Vagina (tissue), 2 donors: ENCODE results near the gene RAD9A. TPM values are rescaled to one million over a fixed set of nuclear protein-coding genes. Genes with fewer than 3 reads are reported as not detected.
A peak's percentile ranks its signal among the peaks of the same experiment; 100 is the strongest.

Experiments used
- DNase-seq, 2 donors: peaks; one replicate each; pipeline ENCODE4 v3.0.0-alpha.2; 2017; ENCODE audit errors: extremely low spot score in 2 of 2
- H3K27ac ChIP-seq: fragments of 200-600 bp; sonication (generic); one replicate; pipeline ENCODE4 v1.5.1; 2019
- H3K27me3 ChIP-seq: fragments of 200-600 bp; sonication (generic); one replicate; pipeline ENCODE4 v1.5.1; 2019
- H3K36me3 ChIP-seq, 2 donors: fragments of 200-600 bp; sonication (generic); one replicate each; pipeline ENCODE4 v1.5.1; 2017 to 2019
- H3K4me1 ChIP-seq: fragments of 200-600 bp; sonication (generic); one replicate; pipeline ENCODE4 v1.5.1; 2019
- H3K4me3 ChIP-seq, 2 donors: fragments of 200-600 bp; sonication (generic); 1 replicate in 1 of 2; 2 replicates in 1 of 2; pipeline ENCODE4 v1.5.1; 2016 to 2019
- H3K9me3 ChIP-seq: fragments of 200-600 bp; sonication (generic); one replicate; pipeline ENCODE4 v1.5.1; 2019
- CTCF ChIP-seq, 3 experiments: fragments of 450-650 bp in 2 of 3; fragments of 200-600 bp in 1 of 3; sonication (generic) in 1 of 3; IDR thresholded peaks; one replicate each; pipeline ENCODE4 v1.5.1; 2017 to 2019; ENCODE audit warnings: antibody characterized with exemption in 3 of 3, mild to moderate bottlenecking in 2 of 3, moderate library complexity in 2 of 3
- POLR2A ChIP-seq, 2 donors: fragments of 450-650 bp; IDR thresholded peaks; one replicate each; pipeline ENCODE4 v1.6.1; 2017; ENCODE audit warnings: antibody characterized with exemption in 2 of 2, mild to moderate bottlenecking in 2 of 2, moderate library complexity in 2 of 2
- POLR2AphosphoS5 ChIP-seq, 2 donors: sonication (generic); formaldehyde crosslinking; IDR thresholded peaks; one replicate each; pipeline ENCODE4 v1.9.0; 2017; ENCODE audit warnings: antibody characterized with exemption in 2 of 2, mild to moderate bottlenecking in 2 of 2, low read depth in 1 of 2; ENCODE audit not compliant: insufficient read depth in 1 of 2
- intact Hi-C: fragments of 100-400 bp; cut with DNase I; formaldehyde crosslinking; loops from one replicate; pipeline ENCODE4 v1.15.1; 2023
- total RNA-seq: library from RNA; depleted of rRNA; stranded (reverse); fragments of >200 nt; gene quantifications from one replicate; pipeline ENCODE4 v1.2.3, GENCODE V29; 2016

Gene RAD9A
- total RNA-seq, 1 donor from 2014 or later, result 20.6 TPM

DNA sequence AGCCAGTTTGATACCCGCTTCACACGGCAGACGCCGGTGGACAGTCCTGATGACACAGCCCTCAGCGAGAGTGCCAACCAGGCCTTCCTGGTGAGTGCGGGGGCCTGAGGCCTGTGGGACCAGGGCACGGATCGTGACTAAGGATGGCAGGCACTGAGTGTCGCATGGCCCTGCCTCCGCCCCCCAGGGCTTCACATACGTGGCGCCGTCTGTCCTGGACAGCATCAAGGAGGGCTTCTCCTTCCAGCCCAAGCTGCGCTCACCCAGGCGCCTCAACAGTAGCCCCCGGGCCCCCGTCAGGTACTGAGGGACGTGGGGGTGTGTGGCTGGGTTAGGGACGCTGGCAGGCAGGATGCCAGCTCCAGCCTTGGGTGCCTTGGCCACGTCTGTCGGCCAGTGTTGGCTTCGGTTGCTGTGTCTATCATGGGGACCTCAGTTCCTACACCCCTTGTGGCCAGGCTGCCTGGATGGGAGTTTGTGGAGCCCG lies 42.7 kb downstream of the RAD9A start:
- intact Hi-C loops, result no loop called here

DNA sequence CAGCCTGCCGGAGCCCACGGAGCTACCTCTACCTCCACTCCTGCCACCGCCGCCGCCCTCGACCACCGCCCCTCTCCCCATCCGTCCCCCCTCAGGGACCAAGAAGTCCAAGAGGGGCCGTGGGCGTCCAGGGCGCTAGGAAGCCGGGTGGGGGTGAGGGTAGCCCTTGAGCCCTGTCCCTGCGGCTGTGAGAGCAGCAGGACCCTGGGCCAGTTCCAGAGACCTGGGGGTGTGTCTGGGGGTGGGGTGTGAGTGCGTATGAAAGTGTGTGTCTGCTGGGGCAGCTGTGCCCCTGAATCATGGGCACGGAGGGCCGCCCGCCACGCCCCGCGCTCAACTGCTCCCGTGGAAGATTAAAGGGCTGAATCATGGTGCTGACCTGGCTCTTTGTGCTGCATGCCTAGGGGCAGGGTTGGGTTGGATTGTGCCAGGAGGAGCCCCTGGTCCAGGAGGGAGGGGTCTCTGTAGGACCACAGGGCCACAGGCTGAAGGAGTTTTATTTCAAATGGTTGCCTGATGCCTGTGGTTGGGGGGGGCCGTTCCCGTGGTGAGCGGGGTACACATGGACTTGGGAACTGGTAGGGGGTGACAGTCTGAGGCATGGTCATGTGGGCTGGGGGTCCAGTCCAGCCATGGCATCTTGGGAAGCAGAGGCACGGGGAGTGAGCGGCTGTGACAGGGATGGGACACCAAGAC lies 43.4 kb downstream of the RAD9A start:
- no peak overlapping the region for H3K27ac ChIP-seq
- H3K4me1 ChIP-seq, result peaks cover 39% of the 10 kb centered on the region
- H3K27me3 ChIP-seq, result no peaks in the 10 kb centered on the region
- H3K36me3 ChIP-seq, result peaks cover 0 to 52% of the 10 kb centered on the region in 2 donors
- H3K4me3 ChIP-seq, result no peak overlapping the region
- DNase-seq, result no peak
- intact Hi-C loops, result no loop called here
- H3K9me3 ChIP-seq, result no peaks in the 10 kb centered on the region
- TF ChIP-seq CTCF (IDR thresholded peaks at IDR 0.05), result no peak
- TF ChIP-seq POLR2A (IDR thresholded peaks at IDR 0.05), result no peak
- no peak for TF ChIP-seq POLR2AphosphoS5 (IDR thresholded peaks at IDR 0.05; ENCODE audit: insufficient read depth in 1 of 2, low read depth in 1 of 2)

More for the DNA sequence above, 42.7 kb downstream of the RAD9A start:
- Histone ChIP-seq H3K4me3 (no peak overlapping the region), H3K27me3 (no peaks in the 10 kb centered on the region), H3K27ac (no peak overlapping the region), H3K9me3 (no peaks in the 10 kb centered on the region), H3K4me1 (peaks cover 39% of the 10 kb centered on the region), H3K36me3 (peaks cover 0 to 45% of the 10 kb centered on the region in 2 donors)
- DNase-seq, result no peak
- TF ChIP-seq POLR2A (IDR thresholded peaks at IDR 0.05) (no peak), POLR2AphosphoS5 (IDR thresholded peaks at IDR 0.05; ENCODE audit: insufficient read depth in 1 of 2, low read depth in 1 of 2) (no peak), CTCF (IDR thresholded peaks at IDR 0.05) (no peak)

DNA sequence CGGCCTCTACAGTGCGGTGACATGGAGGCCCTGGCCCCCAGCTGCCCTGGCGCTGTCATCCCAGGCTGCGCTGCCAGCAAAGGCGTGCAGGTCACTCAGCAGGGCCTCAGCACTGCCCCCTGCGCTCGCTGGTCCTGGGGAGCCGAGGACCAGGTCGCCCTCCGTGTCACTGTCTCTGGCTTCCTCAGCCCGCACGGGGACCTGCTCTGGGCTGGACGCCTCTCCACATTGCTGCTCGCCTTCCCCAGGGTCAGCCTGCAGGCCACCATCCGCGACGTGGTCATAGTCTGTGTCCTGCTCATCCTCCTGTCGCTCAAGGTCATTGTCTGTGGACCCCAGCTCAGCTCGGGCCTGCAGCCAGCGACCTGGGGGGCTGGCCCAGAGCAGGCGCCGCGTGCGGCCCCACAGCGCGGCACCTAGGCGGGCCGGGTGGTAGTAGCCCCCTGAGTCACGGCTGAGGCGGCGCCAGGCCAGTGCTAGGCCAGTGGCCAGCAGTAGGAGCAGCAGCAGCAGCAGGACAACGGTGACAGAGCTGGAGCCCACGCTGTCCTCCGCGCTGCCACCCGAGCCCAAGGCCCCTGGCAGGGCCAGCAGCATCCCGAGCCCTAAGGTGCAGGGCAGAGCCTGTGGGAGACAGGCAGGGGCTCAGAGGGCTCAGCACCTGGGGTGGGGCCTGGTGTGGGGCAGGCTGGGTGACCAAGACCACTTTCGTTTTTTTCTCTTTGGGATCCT lies 44.1 kb downstream of the RAD9A start:
- DNase-seq, result no peak
- no peaks in the 10 kb centered on the region for H3K9me3 ChIP-seq
- no peaks in the 10 kb centered on the region for H3K27me3 ChIP-seq
- intact Hi-C loops, result no loop called here
- peak overlapping the region in 1 of 2 donors; percentile 32 for H3K4me3 ChIP-seq
- H3K36me3 ChIP-seq, result peaks cover 0 to 59% of the 10 kb centered on the region in 2 donors
- H3K27ac ChIP-seq, result no peak overlapping the region
- no peak for TF ChIP-seq POLR2A (IDR thresholded peaks at IDR 0.05)
- TF ChIP-seq POLR2AphosphoS5 (IDR thresholded peaks at IDR 0.05; ENCODE audit: insufficient read depth in 1 of 2, low read depth in 1 of 2), result no peak
- no peak for TF ChIP-seq CTCF (IDR thresholded peaks at IDR 0.05)
- peaks cover 41% of the 10 kb centered on the region for H3K4me1 ChIP-seq

DNA sequence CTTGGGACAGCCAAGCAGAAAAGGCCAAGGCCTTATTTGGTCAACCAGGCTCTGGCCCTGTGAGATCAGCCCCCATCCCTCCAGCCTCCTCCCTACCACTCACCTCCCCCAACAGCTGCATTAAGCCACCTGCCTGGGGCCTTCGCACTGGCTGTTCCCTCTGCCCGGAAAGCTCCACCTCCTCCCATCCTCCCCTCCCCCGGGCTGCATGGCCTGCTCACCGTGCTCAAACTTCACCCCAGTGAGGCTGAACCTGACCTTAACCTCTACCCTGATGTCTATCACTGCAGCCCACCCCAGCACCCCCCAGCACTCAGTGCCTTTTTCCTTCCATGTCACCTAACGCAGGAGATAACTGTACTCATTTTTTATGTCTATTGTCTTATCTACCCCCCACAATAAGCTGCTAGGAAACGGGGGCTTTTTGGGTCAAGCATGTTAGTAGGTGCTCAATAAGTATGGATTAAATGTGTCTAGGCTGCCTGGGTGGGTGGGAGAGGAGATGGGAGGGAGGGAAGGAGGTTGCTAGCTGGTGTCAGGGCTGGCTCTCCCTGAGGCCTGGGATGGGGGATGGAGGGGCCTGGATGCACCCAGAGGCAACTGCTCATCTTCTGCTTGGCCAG lies 44.8 kb downstream of the RAD9A start:
- H3K27ac ChIP-seq, result no peak overlapping the region
- H3K9me3 ChIP-seq, result no peaks in the 10 kb centered on the region
- intact Hi-C loops, result no loop called here
- TF ChIP-seq CTCF (IDR thresholded peaks at IDR 0.05), result no peak
- no peak for TF ChIP-seq POLR2A (IDR thresholded peaks at IDR 0.05)
- TF ChIP-seq POLR2AphosphoS5 (IDR thresholded peaks at IDR 0.05; ENCODE audit: insufficient read depth in 1 of 2, low read depth in 1 of 2), result no peak
- H3K36me3 ChIP-seq, result peaks cover 0 to 63% of the 10 kb centered on the region in 2 donors
- no peaks in the 10 kb centered on the region for H3K27me3 ChIP-seq
- peaks cover 44% of the 10 kb centered on the region for H3K4me1 ChIP-seq
- DNase-seq, result no peak
- H3K4me3 ChIP-seq, result peak overlapping the region in 1 of 2 donors; percentile 32
